ENCODE measurements around the gene MYO15B.
"Not testable (repeated sequence)": the region's sequence is repeated elsewhere in the genome, so short reads cannot be mapped to it uniquely, and the experiment has no call there.

The MYO15B gene

DNA sequence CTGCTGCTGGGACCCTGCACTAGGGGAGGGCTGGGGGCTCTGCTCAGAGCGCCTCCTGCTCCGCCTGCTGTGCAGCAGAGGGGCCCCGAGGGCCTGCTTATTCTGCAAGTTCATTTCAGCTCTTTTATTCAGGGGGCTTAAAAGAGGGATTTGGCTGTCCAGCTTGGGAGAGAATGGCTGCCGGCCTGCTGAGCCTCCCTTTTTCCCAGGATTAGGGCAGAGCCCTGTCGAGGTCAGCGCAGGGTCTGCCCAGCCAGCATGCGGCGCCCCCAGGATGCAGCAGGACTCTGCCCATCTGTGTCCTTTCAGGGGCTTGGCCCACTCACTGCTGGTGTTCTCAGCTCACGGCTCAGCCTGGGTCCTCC is 46.8 kb downstream of the MYO15B start:
- no peak overlapping the region for H3K4me3 ChIP-seq (replicated peaks; ENCODE audit: low read depth, low read length)

GRCh38 chr17:75634754-75635609 is 47.4 kb downstream of the MYO15B start:
- H3K4me3 ChIP-seq (replicated peaks; ENCODE audit: low read depth, low read length), result no peak overlapping the region
- DNase-seq (ENCODE audit: extremely low read depth, low read depth), result no peak
- TF ChIP-seq, protein P1, sequence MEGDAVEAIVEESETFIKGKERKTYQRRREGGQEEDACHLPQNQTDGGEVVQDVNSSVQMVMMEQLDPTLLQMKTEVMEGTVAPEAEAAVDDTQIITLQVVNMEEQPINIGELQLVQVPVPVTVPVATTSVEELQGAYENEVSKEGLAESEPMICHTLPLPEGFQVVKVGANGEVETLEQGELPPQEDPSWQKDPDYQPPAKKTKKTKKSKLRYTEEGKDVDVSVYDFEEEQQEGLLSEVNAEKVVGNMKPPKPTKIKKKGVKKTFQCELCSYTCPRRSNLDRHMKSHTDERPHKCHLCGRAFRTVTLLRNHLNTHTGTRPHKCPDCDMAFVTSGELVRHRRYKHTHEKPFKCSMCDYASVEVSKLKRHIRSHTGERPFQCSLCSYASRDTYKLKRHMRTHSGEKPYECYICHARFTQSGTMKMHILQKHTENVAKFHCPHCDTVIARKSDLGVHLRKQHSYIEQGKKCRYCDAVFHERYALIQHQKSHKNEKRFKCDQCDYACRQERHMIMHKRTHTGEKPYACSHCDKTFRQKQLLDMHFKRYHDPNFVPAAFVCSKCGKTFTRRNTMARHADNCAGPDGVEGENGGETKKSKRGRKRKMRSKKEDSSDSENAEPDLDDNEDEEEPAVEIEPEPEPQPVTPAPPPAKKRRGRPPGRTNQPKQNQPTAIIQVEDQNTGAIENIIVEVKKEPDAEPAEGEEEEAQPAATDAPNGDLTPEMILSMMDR (IDR thresholded peaks at IDR 0.05; ENCODE audit: low read depth, low read length, missing control alignments), result no peak

More for the DNA sequence above, 46.8 kb downstream of the MYO15B start:
- TF ChIP-seq, protein P1 (IDR thresholded peaks at IDR 0.05; ENCODE audit: low read depth, low read length, missing control alignments), result no peak
- DNase-seq (ENCODE audit: extremely low read depth, low read depth), result no peak

DNA sequence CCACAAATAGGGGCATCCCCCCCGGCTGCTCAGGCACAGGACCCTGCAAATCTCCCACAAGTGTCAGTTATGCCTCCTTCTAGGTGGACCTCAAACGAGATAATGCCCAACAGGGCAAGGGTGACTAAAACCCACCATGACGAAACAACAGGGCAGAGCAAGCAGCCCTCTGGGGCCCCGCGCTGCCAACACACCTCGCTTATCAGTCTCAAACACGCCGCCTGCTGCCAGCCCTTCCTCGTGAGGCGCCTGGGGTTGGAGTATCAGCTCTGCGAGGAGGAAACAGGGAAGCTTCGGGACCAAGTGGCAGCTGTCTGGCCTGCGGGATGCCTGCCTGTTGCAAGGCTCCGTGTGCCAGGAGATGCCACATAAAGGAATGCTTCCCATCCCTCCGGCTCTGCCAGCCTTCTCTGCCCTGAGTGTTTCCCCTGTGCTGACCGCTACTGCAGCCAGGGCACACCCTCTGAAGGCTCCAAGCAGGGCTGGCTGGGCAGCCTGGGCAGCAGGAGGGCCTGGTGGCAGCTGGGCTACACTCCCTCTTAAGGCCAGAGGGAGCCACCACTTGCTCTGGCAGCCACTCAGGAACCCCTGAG is 48.1 kb downstream of the MYO15B start:
- TF ChIP-seq, protein P1 (IDR thresholded peaks at IDR 0.05; ENCODE audit: low read depth, low read length, missing control alignments), result no peak
- no peak for DNase-seq (ENCODE audit: extremely low read depth, low read depth)
- no peak overlapping the region for H3K4me3 ChIP-seq (replicated peaks; ENCODE audit: low read depth, low read length)

DNA sequence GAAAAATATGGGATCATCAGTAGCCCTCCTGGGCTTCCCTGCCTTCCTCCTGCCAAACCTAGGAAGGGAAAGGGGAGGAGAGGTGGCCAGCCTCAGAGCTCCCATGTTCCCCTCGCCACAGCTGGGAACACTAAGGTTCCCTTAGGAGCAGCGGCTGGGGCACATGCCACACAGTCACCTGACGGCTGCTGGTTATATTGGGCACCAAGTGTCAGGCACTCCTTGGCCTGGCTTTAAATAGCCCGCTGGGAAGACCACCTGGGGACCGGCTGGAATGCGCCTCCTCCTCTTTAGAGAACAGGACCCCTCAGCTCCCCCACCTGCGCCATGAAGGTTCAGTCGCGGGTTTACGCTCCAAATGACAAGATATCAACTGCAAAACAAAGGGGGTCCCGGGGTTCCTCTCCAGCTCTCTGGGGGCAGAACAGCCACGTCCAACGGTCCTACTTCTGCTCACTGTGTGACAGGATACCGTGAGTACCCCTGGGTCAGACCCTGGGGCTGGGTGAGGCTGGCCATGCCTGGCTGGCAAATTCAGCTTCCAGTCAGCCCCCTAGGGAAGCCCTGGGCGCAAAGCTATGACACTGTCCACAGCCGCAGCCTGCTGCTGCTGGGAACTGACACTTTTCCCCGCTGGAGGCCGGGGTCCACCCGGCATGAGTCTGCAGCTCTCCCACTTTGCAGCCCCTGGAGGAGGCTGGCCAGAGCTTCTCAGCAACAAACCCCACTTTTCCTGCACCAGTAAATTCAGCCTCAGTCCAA is 49.0 kb downstream of the MYO15B start:
- DNase-seq (ENCODE audit: extremely low read depth, low read depth), result no peak
- H3K4me3 ChIP-seq (replicated peaks; ENCODE audit: low read depth, low read length), result no peak overlapping the region
- TF ChIP-seq, protein P1 (IDR thresholded peaks at IDR 0.05; ENCODE audit: low read depth, low read length, missing control alignments), result no peak

DNA sequence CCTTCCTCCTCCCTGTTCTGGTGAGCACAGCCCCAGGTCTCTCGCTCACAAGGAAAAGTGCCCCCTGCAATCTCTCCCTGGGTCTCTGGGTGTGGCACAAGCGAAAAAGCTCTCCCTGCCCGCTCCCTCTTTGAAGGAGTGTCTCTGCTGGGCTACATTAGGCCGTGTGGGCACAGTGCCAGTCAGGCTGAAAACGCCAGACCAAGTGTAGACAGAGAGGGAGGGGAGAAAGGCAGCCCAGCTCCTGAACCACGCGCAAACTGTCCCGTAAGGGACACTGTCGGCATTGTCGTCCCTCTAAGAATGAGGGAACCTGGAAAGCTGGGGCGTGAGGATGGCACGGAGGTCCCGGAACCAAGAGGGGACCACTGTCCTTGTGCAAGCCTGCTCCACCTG is 49.5 kb downstream of the MYO15B start:
- TF ChIP-seq, protein P1 (IDR thresholded peaks at IDR 0.05; ENCODE audit: low read depth, low read length, missing control alignments), result no peak
- DNase-seq (ENCODE audit: extremely low read depth, low read depth), result no peak
- no peak overlapping the region for H3K4me3 ChIP-seq (replicated peaks; ENCODE audit: low read depth, low read length)

GRCh38 chr17:75637551-75637950 is 50.0 kb downstream of the MYO15B start:
- H3K4me3 ChIP-seq (replicated peaks; ENCODE audit: low read depth, low read length), result no peak overlapping the region
- TF ChIP-seq, protein P1 (IDR thresholded peaks at IDR 0.05; ENCODE audit: low read depth, low read length, missing control alignments), result no peak
- no peak for DNase-seq (ENCODE audit: extremely low read depth, low read depth)

DNA sequence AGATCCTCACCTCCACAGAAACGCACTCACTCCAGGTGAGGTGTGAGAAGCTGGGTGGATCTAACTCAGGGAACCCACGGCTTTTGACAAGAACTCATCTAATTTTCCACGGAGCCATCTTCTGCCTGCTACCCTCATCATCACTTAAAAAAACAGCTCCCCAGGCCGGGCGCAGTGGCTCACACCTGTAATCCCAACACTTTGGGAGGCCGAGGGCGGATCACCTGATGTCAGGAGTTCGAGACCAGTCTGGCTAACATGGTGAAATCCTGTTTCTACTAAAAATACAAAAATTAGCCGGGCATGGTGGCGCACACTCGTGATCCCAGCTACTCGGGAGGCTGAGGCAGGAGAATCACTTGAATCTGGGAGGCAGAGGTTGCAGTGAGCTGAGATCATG is 50.4 kb downstream of the MYO15B start:
- not testable (repeated sequence) for H3K4me3 ChIP-seq (replicated peaks; ENCODE audit: low read depth, low read length); DNase-seq (ENCODE audit: extremely low read depth, low read depth)
